Nephron progenitor cell (in vitro differentiated cells): ENCODE data around the gene IL25.
A peak's percentile ranks its signal among the peaks of the same experiment; 100 is the strongest.
"Not testable (repeated sequence)": the region's sequence is repeated elsewhere in the genome, so short reads cannot be mapped to it uniquely, and the experiment has no call there.

Experiments used
- DNase-seq: peaks from one replicate; pipeline ENCODE4 v3.0.0; 2021
- H3K27ac Mint-ChIP-seq: 2 replicates; pipeline ENCODE4 v1.8.0; 2021; ENCODE audit warnings: mild to moderate bottlenecking, moderate library complexity, mixed read lengths
- H3K27me3 Mint-ChIP-seq: 2 replicates; pipeline ENCODE4 v1.8.0; 2021; ENCODE audit warnings: mild to moderate bottlenecking, low read depth, mixed read lengths; ENCODE audit not compliant: poor library complexity
- H3K36me3 Mint-ChIP-seq: 2 replicates; pipeline ENCODE4 v1.8.0; 2021; ENCODE audit warnings: low read depth, mixed read lengths
- H3K4me1 Mint-ChIP-seq: 2 replicates; pipeline ENCODE4 v1.8.0; 2021; ENCODE audit warnings: mixed read lengths
- H3K4me3 Mint-ChIP-seq: 2 replicates; pipeline ENCODE4 v1.8.0; 2021; ENCODE audit warnings: mild to moderate bottlenecking, moderate library complexity, mixed read lengths
- H3K9me3 Mint-ChIP-seq: 2 replicates; pipeline ENCODE4 v1.8.0; 2021; ENCODE audit warnings: mild to moderate bottlenecking, moderate library complexity, mixed read lengths
- TF ChIP-seq, protein P1 (sequence below): fragments of 200-600 bp; sonication (generic); IDR thresholded peaks from 2 replicates; pipeline ENCODE4 v1.5.0; 2021; ENCODE audit warnings: antibody characterized with exemption

The IL25 gene

DNA sequence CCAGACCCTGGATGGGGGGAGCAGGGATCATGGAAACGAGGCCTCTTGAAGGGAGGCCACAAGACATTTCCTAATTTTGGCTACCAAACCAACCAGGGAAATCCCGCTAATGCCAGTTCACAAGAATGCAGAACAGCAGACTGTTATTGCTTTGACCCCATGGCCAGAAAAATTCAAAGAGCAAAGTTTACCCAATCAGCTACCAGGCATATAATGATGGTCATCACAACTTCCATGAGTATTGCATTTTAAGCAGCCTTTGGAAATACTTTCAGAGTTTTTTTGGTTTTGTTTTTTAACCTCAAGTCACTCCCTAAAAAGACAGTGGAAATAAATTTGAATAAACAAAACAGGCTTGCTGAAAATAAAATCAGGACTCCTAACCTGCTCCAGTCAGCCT lies at the start of gene IL25:
TSS of gene IL25 (plus strand) at position 301 of the 400 bp plus-strand sequence.
- Mint-ChIP-seq H3K4me3 (no peak within 1 kb of the TSS), H3K27ac (no peak within 1 kb of the TSS), H3K27me3 (peaks cover 22% of the 10 kb centered on the region), H3K9me3 (no peaks in the 10 kb centered on the region), H3K4me1 (peaks cover 19% of the 10 kb centered on the region), H3K36me3 (no peaks in the 10 kb centered on the region)
- TF ChIP-seq, protein P1, sequence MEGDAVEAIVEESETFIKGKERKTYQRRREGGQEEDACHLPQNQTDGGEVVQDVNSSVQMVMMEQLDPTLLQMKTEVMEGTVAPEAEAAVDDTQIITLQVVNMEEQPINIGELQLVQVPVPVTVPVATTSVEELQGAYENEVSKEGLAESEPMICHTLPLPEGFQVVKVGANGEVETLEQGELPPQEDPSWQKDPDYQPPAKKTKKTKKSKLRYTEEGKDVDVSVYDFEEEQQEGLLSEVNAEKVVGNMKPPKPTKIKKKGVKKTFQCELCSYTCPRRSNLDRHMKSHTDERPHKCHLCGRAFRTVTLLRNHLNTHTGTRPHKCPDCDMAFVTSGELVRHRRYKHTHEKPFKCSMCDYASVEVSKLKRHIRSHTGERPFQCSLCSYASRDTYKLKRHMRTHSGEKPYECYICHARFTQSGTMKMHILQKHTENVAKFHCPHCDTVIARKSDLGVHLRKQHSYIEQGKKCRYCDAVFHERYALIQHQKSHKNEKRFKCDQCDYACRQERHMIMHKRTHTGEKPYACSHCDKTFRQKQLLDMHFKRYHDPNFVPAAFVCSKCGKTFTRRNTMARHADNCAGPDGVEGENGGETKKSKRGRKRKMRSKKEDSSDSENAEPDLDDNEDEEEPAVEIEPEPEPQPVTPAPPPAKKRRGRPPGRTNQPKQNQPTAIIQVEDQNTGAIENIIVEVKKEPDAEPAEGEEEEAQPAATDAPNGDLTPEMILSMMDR, result no peak
- DNase-seq, result no peak

DNA sequence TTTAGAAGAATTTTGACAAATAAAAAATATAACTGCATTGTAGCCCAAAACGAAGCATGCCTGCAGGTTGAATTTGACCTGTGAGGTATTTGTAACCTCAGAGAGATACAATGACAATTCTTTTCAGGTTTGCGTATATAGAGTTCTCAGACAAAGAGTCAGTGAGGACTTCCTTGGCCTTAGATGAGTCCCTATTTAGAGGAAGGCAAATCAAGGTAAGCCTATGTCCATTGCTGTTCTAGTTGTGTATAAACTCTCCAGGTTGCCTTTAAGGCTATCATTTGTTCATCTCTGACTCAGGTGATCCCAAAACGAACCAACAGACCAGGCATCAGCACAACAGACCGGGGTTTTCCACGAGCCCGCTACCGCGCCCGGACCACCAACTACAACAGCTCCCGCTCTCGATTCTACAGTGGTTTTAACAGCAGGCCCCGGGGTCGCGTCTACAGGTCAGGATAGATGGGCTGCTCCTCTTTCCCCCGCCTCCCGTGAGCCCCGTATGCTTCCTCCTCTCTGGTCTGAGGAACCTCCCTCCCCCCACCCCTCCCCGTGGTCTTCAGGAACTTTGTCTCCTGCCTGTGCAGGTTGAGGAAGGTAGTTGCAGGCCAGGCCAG lies 48.7 kb upstream of the IL25 start:
- no peak for DNase-seq
- TF ChIP-seq, protein P1, result no peak
- H3K9me3 Mint-ChIP-seq, result no peaks in the 10 kb centered on the region
- peaks cover 54% of the 10 kb centered on the region for H3K4me1 Mint-ChIP-seq
- H3K36me3 Mint-ChIP-seq, result peaks cover 53% of the 10 kb centered on the region
- H3K27me3 Mint-ChIP-seq, result no peaks in the 10 kb centered on the region
- peak overlapping the region; percentile 52 for H3K4me3 Mint-ChIP-seq
- H3K27ac Mint-ChIP-seq, result peak overlapping the region; percentile 79

DNA sequence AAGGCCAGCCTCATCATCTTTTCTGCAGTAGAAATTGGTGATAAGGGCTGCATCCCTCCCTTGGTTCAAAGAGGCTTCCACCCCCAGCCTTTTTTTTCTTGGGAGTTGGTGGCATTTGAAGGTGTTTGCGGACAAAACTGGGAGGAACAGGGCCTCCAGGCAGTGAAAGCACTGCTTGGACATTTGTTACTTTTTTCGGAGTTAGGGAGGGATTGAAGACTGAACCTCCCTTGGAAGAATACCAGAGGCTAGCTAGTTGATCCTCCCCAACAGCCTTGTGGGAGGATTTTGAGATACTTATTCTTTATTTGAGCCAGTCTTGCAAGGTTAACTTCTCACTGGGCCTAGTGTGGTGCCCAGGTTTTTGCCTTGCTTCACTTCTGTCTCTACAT lies 48.2 kb upstream of the IL25 start:
- H3K4me3 Mint-ChIP-seq, result peak overlapping the region; percentile 52
- peak overlapping the region; percentile 64 for H3K27ac Mint-ChIP-seq
- DNase-seq, result no peak
- no peaks in the 10 kb centered on the region for H3K27me3 Mint-ChIP-seq
- H3K4me1 Mint-ChIP-seq, result peaks cover 53% of the 10 kb centered on the region
- TF ChIP-seq, protein P1, result no peak
- H3K9me3 Mint-ChIP-seq, result no peaks in the 10 kb centered on the region
- H3K36me3 Mint-ChIP-seq, result peaks cover 48% of the 10 kb centered on the region

DNA sequence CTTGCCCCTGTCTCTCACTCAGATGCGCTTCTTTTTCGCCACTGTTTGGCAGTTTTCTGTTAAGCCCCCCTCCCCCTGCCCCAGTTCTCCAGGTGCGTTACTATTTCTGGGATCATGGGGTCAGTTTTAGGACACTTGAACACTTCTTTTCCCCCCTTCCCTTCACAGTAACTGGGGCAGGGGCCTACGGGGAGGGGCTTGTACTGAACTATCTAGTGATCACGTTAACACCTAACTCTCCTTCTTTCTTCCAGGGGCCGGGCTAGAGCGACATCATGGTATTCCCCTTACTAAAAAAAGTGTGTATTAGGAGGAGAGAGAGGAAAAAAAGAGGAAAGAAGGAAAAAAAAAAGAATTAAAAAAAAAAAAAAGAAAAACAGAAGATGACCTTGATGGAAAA lies 47.6 kb upstream of the IL25 start:
- DNase-seq, result no peak
- TF ChIP-seq, protein P1, result no peak
- Mint-ChIP-seq H3K27me3 (no peaks in the 10 kb centered on the region), H3K36me3 (peaks cover 43% of the 10 kb centered on the region), H3K27ac (peak overlapping the region; percentile 64), H3K4me3 (peak overlapping the region; percentile 36), H3K9me3 (no peaks in the 10 kb centered on the region), H3K4me1 (peaks cover 47% of the 10 kb centered on the region)

DNA sequence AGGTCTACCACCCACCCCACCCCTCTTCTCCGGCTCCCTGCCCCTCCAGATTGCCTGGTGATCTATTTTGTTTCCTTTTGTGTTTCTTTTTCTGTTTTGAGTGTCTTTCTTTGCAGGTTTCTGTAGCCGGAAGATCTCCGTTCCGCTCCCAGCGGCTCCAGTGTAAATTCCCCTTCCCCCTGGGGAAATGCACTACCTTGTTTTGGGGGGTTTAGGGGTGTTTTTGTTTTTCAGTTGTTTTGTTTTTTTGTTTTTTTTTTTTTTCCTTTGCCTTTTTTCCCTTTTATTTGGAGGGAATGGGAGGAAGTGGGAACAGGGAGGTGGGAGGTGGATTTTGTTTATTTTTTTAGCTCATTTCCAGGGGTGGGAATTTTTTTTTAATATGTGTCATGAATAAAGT lies 46.9 kb upstream of the IL25 start:
- H3K4me3 Mint-ChIP-seq, DNase-seq, H3K27me3 Mint-ChIP-seq, H3K9me3 Mint-ChIP-seq: not testable (repeated sequence)
- peak overlapping the region; percentile 18 for H3K27ac Mint-ChIP-seq
- peaks cover 35% of the 10 kb centered on the region for H3K36me3 Mint-ChIP-seq
- peaks cover 40% of the 10 kb centered on the region for H3K4me1 Mint-ChIP-seq

DNA sequence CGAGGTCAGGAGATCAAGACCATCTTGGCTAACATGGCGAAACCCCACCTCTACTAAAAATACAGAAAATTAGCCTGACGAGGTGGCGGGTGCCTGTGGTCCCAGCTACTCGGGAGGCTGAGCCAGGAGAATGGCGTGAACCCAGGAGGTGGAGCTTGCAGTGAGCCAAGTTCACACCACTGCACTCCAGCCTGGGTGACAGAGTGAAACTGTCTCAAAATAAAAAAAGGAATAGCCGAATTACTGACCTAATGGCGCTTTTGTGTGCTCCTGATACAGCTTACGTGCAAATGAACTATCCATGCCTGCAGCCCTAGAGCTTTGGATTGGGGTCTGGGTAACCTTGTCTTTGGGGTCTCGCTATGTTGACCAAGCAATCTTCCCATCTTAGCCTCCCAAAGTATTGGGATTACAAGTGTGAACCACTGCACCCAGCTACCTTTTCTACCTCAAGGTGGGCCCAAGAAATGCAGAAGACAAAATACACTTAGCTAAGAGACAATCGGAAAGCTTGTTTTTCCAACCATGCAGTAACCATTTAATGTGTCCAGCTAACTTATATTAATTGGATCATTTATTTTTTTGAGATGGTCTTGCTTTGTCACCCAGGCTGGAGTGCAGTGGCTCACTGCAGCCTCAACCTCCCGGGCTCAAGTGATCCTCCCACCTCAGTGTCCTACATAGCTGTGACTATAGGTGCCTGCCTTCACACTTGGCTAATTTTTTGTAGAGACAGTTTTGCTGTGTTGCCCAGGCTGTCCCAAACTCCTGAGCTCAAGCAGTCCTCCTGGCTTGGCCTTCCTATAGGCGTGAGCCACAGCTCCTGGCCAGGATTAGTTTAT lies 45.9 kb upstream of the IL25 start:
- TF ChIP-seq, protein P1, result no peak
- no peak for DNase-seq
- Mint-ChIP-seq H3K27ac (peak overlapping the region; percentile 86), H3K4me1 (peaks cover 39% of the 10 kb centered on the region), H3K27me3 (peaks cover 7% of the 10 kb centered on the region), H3K4me3 (no peak overlapping the region), H3K9me3 (no peaks in the 10 kb centered on the region), H3K36me3 (peaks cover 35% of the 10 kb centered on the region)
